Activated T-cell treated with anti-CD3 and anti-CD28 coated beads, Interleukin-2, amount 50 U/mL, for 4 hours (primary cell): ENCODE results near the gene SPTBN1. TPM values are rescaled to one million over a fixed set of nuclear protein-coding genes. Genes with fewer than 3 reads are reported as not detected.
A peak's percentile ranks its signal among the peaks of the same experiment; 100 is the strongest.

Source experiments
- ATAC-seq, 2 donors: fragments of 200-7000 bp; cut with Tn5 transposase; one replicate each; pipeline ENCODE4 v1.10.0; 2021
- DNase-seq: peaks from one replicate; pipeline ENCODE4 v3.0.0-alpha.2; 2020
- H3K27me3 Mint-ChIP-seq: one replicate; pipeline ENCODE4 v1.8.0; 2021; ENCODE audit warnings: low read depth, mixed read lengths
- H3K36me3 Mint-ChIP-seq: one replicate; pipeline ENCODE4 v1.8.0; 2022; ENCODE audit warnings: mixed read lengths; ENCODE audit not compliant: insufficient read depth
- H3K4me1 Mint-ChIP-seq: one replicate; pipeline ENCODE4 v1.8.0; 2021; ENCODE audit warnings: low read depth, mixed read lengths
- H3K4me3 Mint-ChIP-seq: one replicate; pipeline ENCODE4 v1.8.0; 2021; ENCODE audit warnings: mild to moderate bottlenecking, moderate library complexity, mixed read lengths
- H3K9me3 Mint-ChIP-seq: one replicate; pipeline ENCODE4 v1.8.0; 2021; ENCODE audit warnings: mixed read lengths
- total RNA-seq, 3 donors: library from RNA; stranded (reverse); gene quantifications; one replicate each; pipeline ENCODE4 v1.2.1, GENCODE V29; 2021

SPTBN1 gene
- 10 to 100 TPM; 23.4 to 27.9 (median 24.0) TPM for total RNA-seq

DNA sequence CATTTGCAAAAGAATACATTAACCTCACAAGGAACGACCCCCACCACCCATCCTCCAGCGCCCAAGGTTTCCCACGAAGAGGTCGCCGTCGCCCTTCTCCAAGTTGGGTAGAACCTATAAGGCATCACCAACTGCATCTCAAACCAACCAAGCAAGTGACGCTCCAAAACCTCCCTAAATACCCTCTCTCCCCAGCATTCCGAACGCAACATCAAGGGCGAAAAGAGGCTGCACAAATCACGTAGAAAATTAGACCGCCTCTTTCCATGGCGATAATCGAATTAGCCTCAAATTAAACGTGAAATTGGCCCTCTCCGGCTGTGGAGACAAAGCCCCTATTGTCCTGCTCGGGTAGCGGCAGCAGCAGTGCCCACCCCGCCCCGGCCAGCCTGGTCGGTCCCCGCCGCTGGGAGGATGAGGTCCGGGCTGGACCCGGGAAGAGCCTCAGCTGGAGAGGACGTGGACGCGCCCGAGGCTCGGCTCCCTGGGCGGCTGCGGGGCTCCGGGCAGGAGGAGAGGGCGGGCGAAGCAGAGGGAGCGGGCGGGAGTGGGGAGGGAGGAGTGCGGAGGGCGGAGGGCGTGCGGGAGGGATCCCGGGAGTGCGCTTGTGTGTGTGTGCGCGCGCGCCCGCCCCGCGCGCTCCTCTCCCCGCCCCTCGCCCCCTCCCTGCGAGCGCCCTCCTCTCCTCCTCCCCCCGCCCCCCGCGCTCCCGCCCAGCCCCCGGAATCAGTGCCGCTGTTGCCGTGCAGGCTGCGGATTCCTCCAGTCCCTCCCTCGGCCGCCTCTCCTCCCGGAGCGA, at the start of gene SPTBN1:
SPTBN1 (plus strand) TSS at position 765 of the 799 bp plus-strand sequence. CDS start 70,092 bp downstream, outside the sequence.
- H3K27me3 Mint-ChIP-seq, result peaks cover 44% of the 10 kb centered on the region
- no peaks in the 10 kb centered on the region for H3K9me3 Mint-ChIP-seq
- peaks cover 15% of the 10 kb centered on the region for H3K4me1 Mint-ChIP-seq
- H3K36me3 Mint-ChIP-seq, result no peaks in the 10 kb centered on the region
- ATAC-seq (peak; percentile 55 to 62), DNase-seq (no peak)
- H3K4me3 Mint-ChIP-seq, result peak within 1 kb of the TSS; percentile 80

DNA sequence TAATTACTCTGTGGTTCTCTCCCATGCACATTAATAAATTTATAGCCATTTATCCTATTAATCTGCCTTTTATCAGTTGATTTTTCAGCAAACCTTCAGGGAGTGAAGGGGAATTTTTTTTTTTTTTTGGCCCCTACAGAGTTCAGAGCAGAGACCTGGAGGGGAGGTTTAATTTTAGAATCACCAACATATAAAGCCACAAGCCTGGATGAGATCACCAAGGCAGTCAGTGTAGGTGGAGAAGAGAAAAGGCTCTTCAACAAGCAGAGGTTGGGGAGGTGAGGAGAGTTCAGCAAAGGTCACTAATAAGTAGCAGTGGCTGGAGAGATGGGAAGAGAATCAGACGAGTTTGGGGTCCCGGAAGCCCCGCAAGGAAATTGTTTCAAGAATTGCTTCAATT, 48.4 kb upstream of the SPTBN1 start:
- Mint-ChIP-seq H3K36me3 (no peaks in the 10 kb centered on the region), H3K27me3 (peaks cover 28% of the 10 kb centered on the region), H3K4me1 (peaks cover 8% of the 10 kb centered on the region), H3K9me3 (no peaks in the 10 kb centered on the region), H3K4me3 (no peak overlapping the region)
- DNase-seq (no peak), ATAC-seq (no peak)

DNA sequence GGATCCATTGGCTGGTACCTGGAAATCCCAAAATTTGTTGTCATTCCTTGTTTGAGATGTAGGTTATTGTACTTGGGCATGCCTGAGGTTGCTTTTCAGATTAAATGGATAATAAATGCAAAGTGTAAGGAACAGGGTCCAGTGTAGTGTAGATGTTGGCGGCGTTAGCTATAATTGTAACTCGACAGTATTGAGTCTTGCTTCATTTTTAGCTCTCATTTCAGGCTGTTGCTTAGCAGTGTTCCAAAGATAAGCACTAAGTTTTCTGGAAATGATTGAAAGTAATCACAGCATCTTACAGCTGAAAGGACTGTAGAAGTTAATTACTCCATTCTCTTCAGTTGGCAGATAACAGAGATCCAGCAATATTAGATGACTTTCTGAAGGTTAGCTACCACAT, 47.8 kb upstream of the SPTBN1 start:
- H3K27me3 Mint-ChIP-seq, result peaks cover 28% of the 10 kb centered on the region
- H3K4me1 Mint-ChIP-seq, result peaks cover 8% of the 10 kb centered on the region
- ATAC-seq, result no peak
- no peak for DNase-seq
- H3K4me3 Mint-ChIP-seq, result no peak overlapping the region
- H3K36me3 Mint-ChIP-seq, result no peaks in the 10 kb centered on the region
- no peaks in the 10 kb centered on the region for H3K9me3 Mint-ChIP-seq

DNA sequence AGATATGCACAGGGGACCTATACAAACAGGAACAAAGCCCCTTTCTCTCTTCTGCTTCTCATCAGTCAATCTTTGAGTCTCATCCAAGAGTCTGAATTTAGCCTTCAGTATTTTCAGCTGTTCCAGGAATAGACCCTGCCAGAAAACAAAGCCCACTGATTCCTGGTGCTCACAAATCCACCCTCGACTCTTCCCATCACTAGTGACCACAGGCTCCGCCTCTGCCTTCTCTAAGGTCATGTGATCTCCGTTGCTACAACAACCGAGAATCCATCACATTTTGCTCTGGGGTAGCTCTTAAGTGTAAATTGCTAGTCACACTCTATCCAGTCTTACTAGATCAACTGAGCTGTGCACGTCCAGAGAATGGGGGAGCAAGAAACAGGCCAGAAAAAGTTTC, 46.4 kb upstream of the SPTBN1 start:
- ATAC-seq, result no peak
- no peaks in the 10 kb centered on the region for H3K4me1 Mint-ChIP-seq
- H3K36me3 Mint-ChIP-seq, result no peaks in the 10 kb centered on the region
- DNase-seq, result no peak
- H3K4me3 Mint-ChIP-seq, result no peak overlapping the region
- no peaks in the 10 kb centered on the region for H3K9me3 Mint-ChIP-seq
- H3K27me3 Mint-ChIP-seq, result peaks cover 28% of the 10 kb centered on the region

DNA sequence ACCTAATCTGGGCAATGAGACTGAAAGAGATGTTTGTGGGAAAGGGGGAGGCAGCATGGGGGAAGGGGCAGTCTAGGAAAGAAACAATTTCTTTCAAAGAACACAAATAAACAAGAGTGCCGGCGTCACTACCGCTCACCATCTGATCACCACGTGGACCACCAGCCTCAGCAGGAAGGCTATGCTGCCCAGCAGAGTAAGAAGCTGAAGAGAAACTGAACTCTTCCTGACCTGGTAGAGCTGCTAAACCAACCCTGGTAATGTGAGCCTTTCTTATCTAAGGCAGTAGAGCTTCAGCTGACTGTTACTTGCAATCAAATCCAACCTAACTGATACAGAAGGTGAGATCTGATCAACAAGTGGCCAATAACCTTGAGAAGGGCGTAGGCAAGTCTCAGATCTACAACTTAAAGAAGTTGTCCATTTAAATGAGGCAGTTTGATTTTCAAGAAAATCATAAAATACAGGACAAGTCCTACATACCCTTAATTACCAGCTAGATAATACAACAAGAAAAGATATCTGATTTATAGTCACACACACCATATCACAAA, 44.2 kb upstream of the SPTBN1 start:
- H3K36me3 Mint-ChIP-seq, result no peaks in the 10 kb centered on the region
- ATAC-seq, result no peak
- no peak overlapping the region for H3K4me3 Mint-ChIP-seq
- H3K9me3 Mint-ChIP-seq, result no peaks in the 10 kb centered on the region
- no peak for DNase-seq
- H3K4me1 Mint-ChIP-seq, result no peaks in the 10 kb centered on the region
- H3K27me3 Mint-ChIP-seq, result peaks cover 34% of the 10 kb centered on the region

DNA sequence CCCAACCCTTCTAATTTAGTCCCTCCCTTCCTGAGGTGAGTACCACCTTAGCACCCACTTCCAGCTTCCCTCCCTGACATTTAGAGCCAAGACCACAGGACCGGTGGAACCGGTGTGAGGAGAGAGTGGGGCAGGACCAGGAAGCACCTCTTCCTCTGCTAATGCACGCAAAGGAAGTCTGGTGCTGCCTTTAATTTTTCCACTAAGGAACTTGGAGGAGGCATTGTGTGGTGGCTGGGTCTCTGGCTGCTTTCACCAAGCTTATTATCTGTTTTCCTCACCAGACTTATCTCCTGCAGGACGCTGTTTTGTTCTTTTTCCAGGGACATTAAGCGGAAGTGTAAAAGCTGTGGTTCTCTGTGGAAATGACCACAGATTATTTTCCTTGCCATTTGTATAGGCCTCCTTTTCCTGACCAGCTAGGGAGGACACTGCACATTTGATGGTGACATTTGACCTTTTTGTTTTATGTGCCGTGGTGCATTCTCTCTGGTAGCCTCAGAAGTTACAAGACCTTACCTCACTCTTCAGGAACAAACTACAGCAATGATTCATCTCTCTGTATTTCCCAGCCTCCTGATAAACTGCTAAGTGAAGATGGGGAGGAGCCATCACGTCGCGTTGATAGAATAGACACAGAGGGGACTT, 39.8 kb upstream of the SPTBN1 start:
- H3K36me3 Mint-ChIP-seq, result no peaks in the 10 kb centered on the region
- no peaks in the 10 kb centered on the region for H3K4me1 Mint-ChIP-seq
- peaks cover 17% of the 10 kb centered on the region for H3K27me3 Mint-ChIP-seq
- no peaks in the 10 kb centered on the region for H3K9me3 Mint-ChIP-seq
- ATAC-seq (no peak), DNase-seq (no peak)
- H3K4me3 Mint-ChIP-seq, result no peak overlapping the region

DNA sequence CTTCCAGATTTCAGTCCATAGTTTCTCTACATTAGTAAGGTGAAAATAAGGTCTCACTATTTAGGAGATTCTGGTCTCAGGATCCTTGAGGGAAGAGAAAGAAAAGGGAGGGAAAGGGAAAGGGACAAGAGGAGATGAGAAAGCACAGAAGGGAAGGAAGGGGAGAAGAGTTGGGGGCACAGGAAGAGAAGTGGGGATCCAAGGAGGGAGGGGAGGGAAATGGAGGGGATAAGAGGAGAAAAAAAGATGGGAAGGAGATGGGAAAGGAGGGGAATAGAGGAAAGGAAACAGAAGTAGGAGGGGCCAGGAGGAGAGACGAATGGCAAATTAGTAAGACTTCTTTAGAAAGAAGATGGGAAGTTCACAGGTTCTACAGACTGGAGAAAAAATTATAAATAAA, 39.2 kb upstream of the SPTBN1 start:
- Mint-ChIP-seq H3K4me3 (no peak overlapping the region), H3K36me3 (no peaks in the 10 kb centered on the region), H3K4me1 (peaks cover 4% of the 10 kb centered on the region), H3K9me3 (no peaks in the 10 kb centered on the region), H3K27me3 (peaks cover 10% of the 10 kb centered on the region)
- ATAC-seq (no peak), DNase-seq (no peak)

DNA sequence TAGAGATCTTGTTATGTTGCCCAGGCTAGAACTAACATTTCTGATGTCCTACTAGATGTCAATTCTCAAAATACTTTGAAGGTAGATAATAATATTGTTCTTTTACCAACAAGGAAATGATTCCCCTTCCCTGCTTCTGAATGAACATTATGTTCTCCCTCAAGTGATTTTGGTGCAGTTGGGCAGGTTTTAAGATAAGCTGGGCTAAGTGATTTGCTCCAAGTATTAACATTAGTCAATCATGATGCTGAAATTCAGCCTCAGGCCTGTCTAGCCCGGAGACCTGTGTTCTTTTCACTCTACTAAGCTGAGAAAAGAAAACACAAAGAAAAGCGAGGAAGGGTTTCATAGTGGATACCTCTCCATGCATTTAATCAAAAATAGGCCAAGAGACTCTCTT, 38.5 kb upstream of the SPTBN1 start:
- Mint-ChIP-seq H3K4me3 (no peak overlapping the region), H3K4me1 (peaks cover 9% of the 10 kb centered on the region), H3K27me3 (peaks cover 9% of the 10 kb centered on the region), H3K9me3 (peaks cover 2% of the 10 kb centered on the region), H3K36me3 (peaks cover 2% of the 10 kb centered on the region)
- no peak for DNase-seq
- ATAC-seq, result no peak

DNA sequence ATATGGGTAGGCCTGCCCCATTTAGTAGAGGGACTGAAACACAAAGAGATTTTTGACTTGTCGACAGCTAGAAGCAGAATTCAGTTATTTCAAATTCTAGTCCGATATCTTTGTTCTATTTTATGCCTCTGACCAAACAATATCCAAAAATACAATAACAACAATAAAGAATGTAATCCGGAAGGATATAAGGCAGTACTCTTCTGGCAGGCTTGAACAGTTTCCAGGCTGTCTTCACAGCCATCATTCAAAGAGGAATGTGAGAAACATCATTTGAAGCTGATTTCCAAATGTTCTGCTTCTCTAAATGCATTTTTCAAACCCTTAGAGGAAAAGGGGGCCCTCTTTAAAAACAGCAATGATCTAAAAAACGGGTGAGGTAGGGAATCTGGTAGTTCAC, 36.7 kb upstream of the SPTBN1 start:
- Mint-ChIP-seq H3K36me3 (peaks cover 2% of the 10 kb centered on the region), H3K4me3 (no peak overlapping the region), H3K4me1 (peaks cover 12% of the 10 kb centered on the region), H3K27me3 (peaks cover 9% of the 10 kb centered on the region), H3K9me3 (peaks cover 6% of the 10 kb centered on the region)
- ATAC-seq (no peak), DNase-seq (no peak)

DNA sequence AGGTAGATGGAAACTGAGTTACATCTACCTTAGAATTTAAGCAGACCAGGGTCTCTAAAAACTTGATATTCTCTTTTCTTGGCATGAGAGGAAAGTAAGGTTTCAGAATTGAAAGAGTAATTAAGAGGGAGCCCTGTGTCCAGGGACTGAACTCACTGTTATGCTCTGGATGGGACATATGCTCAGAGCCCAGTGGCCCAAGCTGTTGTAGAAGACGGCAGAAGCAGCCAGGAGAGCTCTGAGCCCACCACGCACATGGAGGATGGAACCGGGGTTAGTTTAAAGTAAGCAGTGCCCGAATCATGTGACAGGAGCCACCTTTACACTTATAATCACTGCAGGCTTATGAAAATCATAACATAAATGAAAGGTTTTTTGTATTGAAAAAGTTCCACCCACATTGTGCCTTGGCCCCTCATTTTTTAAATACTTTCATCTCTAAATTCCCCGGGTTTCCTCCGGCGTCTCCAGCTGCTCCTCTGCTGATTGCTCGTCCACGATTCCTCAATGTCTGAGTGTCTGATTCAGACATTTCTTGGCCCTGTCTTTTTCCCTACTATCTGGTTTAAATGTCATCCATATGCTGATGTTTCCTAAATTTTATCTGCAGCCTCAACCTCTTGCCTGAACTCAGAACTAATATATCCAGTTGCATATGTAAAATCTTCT, 36.1 kb upstream of the SPTBN1 start:
- H3K9me3 Mint-ChIP-seq, result peaks cover 6% of the 10 kb centered on the region
- peaks cover 7% of the 10 kb centered on the region for H3K27me3 Mint-ChIP-seq
- DNase-seq (no peak), ATAC-seq (no peak)
- peaks cover 2% of the 10 kb centered on the region for H3K36me3 Mint-ChIP-seq
- no peak overlapping the region for H3K4me3 Mint-ChIP-seq
- peaks cover 12% of the 10 kb centered on the region for H3K4me1 Mint-ChIP-seq

DNA sequence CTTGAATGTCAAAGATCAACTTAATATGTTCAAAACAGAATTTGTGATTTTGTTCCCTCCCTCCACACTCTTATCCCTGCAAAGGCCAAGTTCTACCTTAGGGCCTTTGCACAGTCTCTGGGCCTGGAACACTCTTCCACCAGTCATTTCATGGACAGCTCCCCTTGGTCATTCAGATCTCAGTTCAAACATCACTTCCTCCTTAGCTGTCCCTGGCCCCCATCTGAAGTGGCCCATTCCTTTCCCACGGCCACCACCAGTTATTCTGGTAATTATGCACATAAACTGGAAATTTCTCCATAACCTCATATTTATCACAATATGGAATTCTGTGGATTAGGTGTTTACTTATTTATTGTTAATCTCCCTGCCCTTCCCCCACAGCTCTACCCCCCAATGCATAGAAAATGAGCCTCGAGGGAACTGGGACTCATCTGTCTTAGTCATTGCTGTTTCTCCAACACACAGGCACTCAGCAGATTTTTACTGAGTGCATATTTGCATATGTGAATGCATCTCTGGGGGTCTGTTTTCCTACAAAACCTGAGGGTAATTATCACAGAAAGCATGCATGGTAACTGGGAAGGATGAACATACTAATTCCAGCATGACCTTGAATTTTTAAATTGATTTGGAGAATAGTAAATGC, 35.5 kb upstream of the SPTBN1 start:
- Mint-ChIP-seq H3K9me3 (peaks cover 6% of the 10 kb centered on the region), H3K27me3 (peaks cover 5% of the 10 kb centered on the region), H3K4me3 (no peak overlapping the region), H3K4me1 (peaks cover 12% of the 10 kb centered on the region), H3K36me3 (peaks cover 2% of the 10 kb centered on the region)
- DNase-seq, result no peak
- ATAC-seq, result no peak

DNA sequence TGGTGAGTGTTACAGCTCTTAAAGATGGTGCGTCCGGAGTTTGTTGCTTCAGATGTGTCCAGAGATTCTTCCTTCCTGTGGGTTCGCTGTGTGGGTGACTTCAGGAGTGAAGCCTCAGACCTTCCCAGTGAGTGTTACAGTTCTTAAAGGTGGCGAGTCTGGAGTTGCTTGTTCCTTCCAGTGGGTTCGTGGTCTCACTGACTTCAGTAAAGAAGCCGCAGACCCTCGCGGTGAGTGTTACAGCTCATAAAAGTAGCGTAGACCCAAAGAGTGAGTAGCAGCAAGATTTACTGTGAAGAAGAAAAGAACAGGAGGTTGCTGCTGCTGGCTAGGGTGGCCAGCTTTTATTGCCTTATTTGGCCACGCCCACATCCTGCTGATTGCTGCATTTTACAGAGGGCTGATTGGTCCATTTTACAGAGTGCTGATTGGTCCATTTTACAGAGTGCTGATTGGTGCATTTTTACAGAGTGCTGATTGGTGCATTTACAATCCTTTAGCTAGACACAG, 34.0 kb upstream of the SPTBN1 start:
- peak overlapping the region; percentile 58 for H3K4me3 Mint-ChIP-seq
- peaks cover 3% of the 10 kb centered on the region for H3K27me3 Mint-ChIP-seq
- peaks cover 2% of the 10 kb centered on the region for H3K36me3 Mint-ChIP-seq
- DNase-seq, result no peak
- peaks cover 6% of the 10 kb centered on the region for H3K9me3 Mint-ChIP-seq
- ATAC-seq, result peak; percentile 59 to 72
- peaks cover 12% of the 10 kb centered on the region for H3K4me1 Mint-ChIP-seq

DNA sequence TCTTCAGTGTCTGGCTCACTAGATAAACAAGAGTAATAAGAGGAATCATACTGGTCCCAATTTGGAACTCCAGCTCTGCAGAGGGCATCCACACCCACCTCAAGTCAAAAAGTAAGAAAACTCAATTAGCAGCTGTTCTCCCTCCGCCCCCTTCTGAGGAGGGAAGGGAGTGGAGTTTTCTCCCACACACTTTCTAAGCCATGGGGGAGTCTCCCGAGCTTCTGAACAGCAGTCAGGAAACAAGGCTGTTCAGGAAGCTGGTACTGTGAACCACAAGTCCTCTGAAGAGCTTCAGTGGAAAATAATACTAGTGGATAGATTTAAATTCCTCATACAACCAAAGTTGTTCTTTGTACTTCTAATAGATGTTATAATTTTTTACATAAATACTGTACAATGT, 32.9 kb upstream of the SPTBN1 start:
- Mint-ChIP-seq H3K27me3 (peaks cover 3% of the 10 kb centered on the region), H3K36me3 (peaks cover 2% of the 10 kb centered on the region), H3K4me3 (no peak overlapping the region), H3K9me3 (peaks cover 6% of the 10 kb centered on the region), H3K4me1 (peaks cover 12% of the 10 kb centered on the region)
- DNase-seq (no peak), ATAC-seq (no peak)
